ENCODE data around the gene R3HCC1L.

DNA sequence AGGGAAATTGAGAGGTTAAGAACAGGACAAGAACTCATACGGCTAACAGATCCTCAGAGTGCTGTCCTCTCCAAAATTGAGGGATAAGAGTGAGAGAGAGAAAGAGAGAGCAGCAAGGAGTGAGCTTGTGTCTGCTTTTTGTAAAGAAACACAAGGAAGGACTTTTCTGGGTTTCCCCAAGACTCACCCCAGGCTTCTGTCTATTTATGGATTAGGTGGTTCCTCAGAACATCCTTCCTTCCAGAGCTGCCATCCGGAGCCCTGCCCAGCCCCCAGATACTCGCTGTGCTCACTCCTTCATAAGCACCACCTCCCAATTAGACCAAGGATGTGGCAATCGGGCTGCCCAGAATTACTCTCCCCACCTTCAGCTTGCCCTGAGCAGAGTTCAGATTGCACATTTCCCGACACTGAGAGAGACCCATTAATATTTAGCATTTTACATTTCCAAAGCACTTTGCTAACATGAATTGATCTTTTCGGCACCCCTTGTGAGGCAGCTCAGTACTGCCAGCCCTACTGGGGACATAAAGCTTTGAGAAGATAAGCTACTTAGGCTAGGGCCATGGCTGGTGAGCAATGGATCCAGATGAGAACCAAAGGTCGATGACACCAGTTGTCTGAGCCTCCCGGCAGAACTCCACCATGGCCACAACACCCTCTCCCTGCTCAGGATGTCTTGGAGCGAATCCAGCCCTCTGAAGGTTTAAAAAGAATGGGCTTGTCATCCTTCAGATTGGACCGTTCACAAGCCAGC is 19.2 kb upstream of the R3HCC1L start:
- TF ChIP-seq, protein P1, sequence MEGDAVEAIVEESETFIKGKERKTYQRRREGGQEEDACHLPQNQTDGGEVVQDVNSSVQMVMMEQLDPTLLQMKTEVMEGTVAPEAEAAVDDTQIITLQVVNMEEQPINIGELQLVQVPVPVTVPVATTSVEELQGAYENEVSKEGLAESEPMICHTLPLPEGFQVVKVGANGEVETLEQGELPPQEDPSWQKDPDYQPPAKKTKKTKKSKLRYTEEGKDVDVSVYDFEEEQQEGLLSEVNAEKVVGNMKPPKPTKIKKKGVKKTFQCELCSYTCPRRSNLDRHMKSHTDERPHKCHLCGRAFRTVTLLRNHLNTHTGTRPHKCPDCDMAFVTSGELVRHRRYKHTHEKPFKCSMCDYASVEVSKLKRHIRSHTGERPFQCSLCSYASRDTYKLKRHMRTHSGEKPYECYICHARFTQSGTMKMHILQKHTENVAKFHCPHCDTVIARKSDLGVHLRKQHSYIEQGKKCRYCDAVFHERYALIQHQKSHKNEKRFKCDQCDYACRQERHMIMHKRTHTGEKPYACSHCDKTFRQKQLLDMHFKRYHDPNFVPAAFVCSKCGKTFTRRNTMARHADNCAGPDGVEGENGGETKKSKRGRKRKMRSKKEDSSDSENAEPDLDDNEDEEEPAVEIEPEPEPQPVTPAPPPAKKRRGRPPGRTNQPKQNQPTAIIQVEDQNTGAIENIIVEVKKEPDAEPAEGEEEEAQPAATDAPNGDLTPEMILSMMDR (IDR thresholded peaks at IDR 0.05): no peak
- no peak for TF ChIP-seq POLR2A (IDR thresholded peaks at IDR 0.05)

All from thyroid gland (tissue), 4 donors.